ENCODE measurements around the gene MESD. TPM values are rescaled to one million over a fixed set of nuclear protein-coding genes. Genes with fewer than 3 reads are reported as not detected.

MESD gene
- total RNA-seq, 2 donors from 2014 or later: 17.3 to 19.4 TPM

Small RNA genes within 50 kb of the gene (microRNA-seq; reads per million reads assigned to microRNA genes)
- 0 reads per million in 2 donors for gene MIR4514

Other genes starting within 250 kb of the MESD start
- 1 to 10 TPM in 1 of 2 donors, under 1 TPM in 1; 0.44 to 1.6 TPM for gene CEMIP, start 210.4 kb downstream of the MESD start, total RNA-seq
- gene TLNRD1, start 11.1 kb upstream of the MESD start, total RNA-seq: 10 to 100 TPM in 1 of 2 donors, 1 to 10 TPM in 1; 9.2 to 19.5 TPM
- under 1 TPM; 0.41 to 0.52 TPM for gene CFAP161, start 144.5 kb upstream of the MESD start, total RNA-seq
- 10 to 100 TPM in 1 of 2 donors, 1 to 10 TPM in 1; 4.7 to 10.1 TPM for gene IL16, start 207.1 kb upstream of the MESD start, total RNA-seq